ENCODE data around the gene MSI2.

GRCh38 chr17:57588086-57588485 is 331.8 kb downstream of the MSI2 start:
- TF ChIP-seq CTCF (IDR thresholded peaks at IDR 0.05), result no peak
- no peak for TF ChIP-seq POLR2A (IDR thresholded peaks at IDR 0.05)

Data from right lobe of liver (tissue), 4 donors.